ENCODE results near the gene TBX10.
A peak's percentile ranks its signal among the peaks of the same experiment; 100 is the strongest.
"Not testable (repeated sequence)": the region's sequence is repeated elsewhere in the genome, so short reads cannot be mapped to it uniquely, and the experiment has no call there.

The TBX10 gene

DNA sequence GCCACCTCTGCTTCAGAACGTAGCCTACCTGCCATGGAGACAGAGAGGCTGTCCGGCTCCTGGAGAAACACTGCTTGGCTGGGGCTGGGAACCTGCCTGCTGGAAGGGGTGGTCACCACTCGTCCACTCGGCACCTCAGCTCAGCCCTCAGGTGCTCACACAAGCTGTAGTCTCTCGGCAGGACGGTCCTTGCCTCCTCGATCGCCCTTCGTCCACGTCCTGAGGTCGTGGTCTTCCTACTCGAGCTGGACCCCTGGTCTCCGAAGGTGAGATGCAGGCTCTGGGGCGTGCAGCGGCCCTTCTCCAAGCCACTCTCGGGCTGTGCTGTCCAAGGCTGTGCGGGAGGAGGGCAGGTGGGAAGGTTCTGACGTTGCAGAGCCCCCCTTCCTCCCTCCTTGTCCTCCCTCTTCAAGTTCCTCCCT lies at the start of gene TBX10:
TBX10 (minus strand) TSS at position 326 of the 422 bp plus-strand sequence; CDS start at position 35, 291 bp downstream.
- no peak for DNase-seq

DNA sequence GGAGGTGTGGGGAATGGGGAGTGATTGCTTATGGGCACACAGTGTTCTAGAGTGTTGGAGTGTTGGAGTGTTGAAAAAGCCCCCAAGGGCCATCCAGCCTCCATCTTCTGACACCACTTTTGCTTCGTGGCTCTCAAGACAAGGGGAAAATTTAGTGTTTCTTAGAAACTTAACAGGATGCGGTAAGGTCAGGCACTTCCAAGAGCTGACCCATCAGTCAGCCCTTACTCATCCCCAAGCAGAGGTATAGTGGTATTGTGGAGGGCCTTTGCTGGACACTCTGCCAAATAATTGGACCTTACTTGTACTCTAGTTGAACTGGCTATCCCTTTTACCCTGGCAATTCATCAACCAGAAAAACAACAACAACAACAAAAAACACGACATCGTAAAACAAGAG lies 49.6 kb upstream of the TBX10 start:
- DNase-seq = no peak

DNA sequence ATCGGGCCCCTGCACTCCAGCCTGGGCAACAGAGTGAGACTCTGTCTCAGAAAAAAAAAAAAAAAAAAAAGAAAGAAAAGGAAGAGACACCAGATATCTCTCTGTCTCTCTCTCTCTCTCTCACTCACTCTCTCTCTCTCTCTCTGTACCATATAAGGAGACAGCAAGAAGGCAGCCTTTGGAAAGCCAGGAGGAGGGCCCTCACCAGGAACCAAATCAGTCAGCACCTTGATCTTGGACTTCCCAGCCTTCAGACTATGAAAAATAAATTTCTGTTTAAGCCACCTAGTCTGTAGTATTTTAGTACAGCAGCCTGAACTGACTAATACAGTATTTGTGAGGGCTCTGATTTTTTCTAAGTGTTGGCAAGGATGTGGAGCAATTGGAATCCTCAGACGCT lies 48.4 kb upstream of the TBX10 start:
- no peak for DNase-seq

DNA sequence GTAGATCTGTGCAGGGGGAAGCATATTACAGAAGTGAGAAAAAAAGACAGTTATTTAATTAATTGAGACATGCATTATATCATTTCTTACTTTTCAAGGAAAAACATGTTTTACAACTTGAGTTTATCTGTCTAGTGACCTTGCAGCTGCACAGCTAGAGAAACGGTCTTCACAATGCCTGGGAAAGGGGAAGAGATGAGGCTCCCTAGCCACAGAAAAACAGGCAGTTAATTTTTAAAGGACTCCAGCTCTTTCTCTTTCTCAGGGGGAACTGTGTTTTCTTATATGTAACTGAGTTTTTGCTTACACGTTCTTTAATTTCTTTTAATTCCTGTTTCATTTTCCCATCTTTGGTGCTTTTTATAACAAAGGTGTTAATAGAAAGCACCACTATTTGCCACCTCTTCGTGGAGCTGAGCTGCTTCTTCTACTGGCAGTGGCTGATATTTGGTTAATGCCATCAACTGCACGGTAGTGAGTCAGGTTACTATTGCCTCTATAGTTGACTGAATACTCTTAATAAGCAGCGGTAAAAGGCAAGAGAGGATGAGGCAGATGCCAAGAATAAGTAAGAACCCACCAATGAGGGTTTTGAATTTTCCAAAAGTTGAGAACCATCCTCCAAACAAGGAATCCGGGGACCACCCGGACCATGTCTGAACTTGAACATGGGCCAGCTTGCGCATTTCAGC lies 46.2 kb upstream of the TBX10 start:
- not testable (repeated sequence) for DNase-seq

DNA sequence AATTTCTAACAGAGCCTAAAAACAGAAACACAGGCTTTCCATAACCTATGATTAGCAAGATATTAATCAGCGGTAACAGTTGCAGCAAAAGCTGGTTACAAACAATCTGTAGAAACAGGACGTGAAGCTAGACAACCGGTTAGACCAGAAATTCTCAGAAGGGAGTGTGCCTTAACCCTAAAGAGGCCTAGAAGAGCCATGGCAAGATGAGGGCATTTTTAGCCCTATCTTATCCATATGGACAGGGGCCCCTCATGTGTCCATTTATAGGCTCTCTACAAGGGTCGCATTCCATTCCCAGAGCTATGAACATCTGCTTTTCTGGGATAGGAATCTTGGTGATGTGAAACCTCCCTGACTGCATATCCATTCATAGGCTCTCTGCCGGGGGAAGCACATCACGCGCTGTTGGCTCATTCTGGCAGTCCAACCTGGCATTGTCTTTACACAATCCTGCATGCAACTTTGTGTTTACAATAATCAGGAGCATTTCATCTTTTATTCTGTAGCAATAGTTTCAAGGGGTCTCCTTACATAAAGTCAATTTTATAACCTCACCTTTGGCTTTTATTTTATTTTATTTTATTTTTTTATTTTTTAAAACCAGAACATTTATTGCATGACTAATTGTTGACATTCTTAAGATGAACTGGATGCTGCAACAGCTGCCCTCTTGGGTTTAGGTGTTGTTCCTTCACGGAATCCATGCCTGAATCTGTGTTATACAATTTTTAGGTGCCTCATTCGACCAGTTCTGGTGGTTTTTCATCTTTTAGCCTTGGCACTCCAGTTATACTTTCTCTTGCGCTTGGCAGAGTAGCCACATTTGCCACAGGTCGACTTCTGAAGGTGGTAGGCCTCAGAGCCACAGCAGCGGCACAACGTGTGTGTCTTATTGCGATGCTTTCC lies 42.8 kb upstream of the TBX10 start:
- DNase-seq = peak; percentile 42

DNA sequence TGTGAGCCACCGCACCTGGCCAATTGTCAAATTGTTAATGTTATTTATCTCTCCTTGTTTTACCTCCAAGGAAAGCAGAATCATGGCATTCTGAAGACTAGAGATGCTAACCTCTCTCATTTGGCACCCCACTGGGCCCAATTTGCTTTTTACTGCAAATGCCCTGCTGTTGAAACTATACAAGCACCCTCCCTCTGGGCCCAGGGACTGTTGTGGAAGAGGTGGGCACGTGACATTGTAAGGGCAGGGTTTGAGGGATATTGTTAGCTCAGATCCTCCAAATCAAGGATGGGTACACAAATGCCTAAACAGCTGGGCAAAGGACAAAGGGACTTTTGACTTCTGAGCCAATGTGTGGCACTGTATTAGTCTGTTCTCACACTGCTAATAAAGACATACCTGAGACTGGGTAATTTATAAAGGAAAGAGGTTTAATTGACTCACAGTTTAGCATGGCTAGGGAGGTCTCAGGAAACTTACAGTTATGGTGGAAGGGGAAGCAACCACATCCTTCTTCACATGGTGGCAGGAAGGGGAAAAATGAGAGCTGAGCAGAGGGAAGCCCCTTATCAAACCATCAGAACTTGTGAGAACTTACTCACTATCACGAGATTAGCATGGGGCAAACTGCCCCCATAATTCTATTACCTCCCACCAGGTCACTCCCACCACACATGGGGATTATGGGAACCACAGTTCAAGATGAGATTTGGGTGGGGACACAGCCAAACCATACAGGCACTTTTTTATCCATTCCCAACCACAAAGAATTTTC lies 41.3 kb upstream of the TBX10 start:
- no peak for DNase-seq

DNA sequence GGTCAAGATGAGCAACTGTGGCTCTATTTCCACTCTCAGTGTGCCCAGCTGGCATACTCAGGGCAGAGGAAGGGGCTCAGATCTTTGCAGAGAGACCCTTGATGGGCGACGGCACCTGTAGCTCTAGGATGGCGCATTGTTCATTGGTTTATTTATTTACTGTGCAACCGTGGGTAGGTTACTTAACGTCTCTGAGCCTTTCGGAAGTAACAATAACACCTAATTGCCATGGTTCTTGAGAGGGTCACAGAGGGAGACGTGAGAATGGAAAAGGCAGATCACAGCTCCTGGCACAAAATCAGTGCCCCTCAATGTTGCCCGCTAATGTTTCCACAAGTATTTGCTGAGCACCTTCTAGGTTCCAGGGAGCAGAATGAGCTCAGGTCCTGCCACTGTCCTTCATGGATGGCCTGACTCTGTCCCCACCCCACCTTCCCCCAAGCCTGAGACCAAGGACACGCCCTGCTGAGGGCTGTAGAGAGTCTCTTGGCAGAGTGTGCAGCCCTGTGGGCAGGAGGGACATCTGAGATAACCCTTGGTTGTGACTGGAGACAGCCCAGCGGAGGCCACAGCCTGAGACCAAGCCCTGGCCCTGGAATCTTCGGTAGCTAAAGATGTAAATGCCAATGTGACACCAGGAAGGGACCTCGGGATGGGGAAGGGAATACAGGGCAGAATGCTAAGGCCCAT lies 35.6 kb upstream of the TBX10 start:
- DNase-seq = no peak

DNA sequence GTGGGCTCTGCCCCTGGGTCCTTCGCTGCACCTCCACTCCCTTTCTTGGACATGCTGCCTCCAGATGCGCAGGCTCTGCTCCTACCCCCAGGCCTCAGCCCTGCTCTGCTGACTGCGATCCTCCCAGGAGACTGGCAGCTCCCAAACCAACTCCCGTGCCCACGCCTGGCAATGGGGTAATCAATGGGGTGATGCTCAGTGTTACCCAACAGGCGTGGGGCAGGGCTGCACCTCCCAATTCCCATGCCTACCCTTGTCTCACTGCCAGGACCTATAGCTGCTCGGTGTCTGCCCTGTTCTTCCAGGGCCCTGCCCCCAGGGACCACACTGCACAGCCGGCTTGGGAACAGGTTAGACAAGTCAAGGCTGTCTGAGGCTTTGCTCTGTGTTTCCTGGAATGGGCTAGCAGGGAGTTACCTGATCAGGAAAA lies 34.9 kb upstream of the TBX10 start, which contains the start of gene ALDH3B2:
ALDH3B2 (minus strand) TSS at position 182 of the 430 bp plus-strand sequence. CDS start 7,688 bp downstream, outside the sequence.
- DNase-seq = no peak

DNA sequence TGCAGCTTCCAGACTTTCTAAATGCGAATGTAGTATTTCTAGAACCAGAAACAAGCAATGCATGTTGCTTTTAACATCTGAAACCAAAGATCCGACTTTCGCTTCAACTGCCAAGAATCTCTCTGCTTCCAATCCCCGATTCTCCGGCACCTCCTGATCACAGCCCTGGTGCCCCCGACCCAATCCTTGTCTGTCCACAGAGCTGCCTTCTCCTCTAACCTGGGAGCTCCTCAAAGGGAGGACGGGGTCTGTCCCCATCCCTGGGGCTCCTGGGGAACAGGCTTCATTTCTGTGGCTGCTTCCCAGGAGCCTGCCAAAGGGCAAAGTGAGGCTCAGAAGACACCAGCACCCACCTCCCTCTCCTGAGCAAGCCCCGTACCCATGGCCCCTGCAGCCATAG lies 34.3 kb upstream of the TBX10 start:
- DNase-seq = no peak

DNA sequence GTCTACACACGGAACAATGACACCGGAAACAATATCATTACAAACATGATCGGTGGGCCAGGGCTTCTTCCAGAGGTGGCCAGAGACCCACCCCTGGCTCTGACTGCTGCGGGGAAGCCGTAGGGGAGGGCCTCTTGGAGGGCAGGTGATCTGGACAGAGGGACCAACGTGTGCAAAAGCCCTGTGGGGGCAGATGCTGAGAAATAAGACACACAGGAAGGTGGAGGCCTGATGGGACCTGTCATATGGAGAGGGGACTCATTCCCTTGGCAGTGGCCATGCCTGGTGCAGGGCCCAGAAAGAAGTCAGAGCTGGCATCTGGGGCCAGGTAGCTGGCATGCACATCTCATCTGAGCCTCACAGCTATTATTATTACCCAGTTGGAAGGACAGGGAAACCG lies 33.8 kb upstream of the TBX10 start:
- no peak for DNase-seq

DNA sequence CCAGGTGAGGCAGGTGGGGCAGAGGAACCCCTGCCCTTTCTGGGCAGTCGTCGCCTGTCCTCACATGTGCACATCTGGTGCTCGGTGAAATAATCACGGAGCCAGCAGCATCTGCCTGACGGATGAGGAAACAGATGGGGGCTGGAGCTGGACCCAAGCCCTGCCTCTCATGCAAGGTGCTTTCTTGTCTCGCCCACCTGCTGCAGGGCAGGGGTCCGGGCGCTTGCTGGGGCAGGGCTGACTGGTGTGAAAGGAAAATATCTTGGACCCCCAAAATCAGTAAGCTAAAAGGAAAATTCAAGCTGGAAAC lies 31.6 kb upstream of the TBX10 start:
- no peak for DNase-seq

DNA sequence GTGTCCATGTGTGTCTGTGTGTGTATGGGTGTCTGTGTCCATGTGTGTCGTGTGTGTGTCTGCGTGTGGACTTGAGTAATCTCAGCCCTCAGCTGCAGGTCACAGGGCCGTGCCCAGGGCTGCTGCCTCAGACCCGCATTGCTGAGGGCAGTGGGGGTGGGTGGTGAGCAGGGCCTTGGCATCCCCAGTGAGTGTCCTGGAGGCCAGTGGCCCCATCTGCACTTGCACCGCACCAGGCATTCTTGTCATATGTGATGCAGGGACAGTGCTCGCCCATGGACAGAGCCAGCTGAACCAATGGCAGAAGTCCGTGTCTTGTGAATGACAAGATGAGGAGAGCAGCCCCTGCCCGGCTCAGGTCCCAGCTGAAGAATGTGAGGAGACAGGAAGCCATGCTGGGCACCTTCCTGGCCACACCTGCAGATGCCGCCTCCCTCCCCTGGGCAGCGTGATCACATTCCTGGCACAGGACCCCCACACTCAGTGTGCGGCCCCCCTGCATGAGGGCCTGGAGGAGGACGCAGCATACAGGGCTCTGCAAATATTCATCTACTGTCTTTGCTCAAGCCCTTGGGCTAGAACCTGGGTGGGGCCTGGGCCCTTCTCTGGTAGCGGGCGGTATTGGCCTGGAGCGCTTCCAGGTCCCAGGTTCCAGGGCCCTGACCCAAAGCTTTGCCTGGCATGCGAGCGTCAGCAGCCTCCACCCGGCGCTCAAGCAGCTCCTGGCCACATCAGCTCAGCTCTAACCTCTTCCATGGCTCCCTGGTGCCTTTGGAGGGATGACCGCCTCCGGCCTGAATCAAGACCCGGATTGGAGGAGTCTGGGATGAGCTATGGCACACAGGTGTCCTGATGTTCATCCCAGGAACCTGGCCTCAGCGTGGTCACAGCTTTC lies 31.0 kb upstream of the TBX10 start:
- DNase-seq = no peak

DNA sequence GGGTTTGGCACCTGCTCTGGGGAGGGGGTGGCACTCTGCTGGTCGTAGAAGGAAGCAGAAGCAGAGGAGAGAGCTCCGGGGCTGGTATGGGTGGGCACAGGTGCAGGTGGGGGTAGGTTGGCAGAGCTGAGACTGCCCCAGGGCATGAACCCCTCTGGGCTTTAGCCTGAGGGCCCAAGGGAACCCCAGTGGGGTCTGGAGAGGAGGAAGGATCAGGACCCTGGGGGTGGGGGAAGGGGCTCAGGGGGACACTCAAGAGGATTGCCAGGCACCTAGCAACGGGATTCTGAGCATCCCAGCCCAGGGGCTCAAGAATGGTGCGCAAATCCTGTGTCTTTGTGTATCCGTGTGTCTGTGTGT lies 28.6 kb upstream of the TBX10 start:
- DNase-seq = no peak

DNA sequence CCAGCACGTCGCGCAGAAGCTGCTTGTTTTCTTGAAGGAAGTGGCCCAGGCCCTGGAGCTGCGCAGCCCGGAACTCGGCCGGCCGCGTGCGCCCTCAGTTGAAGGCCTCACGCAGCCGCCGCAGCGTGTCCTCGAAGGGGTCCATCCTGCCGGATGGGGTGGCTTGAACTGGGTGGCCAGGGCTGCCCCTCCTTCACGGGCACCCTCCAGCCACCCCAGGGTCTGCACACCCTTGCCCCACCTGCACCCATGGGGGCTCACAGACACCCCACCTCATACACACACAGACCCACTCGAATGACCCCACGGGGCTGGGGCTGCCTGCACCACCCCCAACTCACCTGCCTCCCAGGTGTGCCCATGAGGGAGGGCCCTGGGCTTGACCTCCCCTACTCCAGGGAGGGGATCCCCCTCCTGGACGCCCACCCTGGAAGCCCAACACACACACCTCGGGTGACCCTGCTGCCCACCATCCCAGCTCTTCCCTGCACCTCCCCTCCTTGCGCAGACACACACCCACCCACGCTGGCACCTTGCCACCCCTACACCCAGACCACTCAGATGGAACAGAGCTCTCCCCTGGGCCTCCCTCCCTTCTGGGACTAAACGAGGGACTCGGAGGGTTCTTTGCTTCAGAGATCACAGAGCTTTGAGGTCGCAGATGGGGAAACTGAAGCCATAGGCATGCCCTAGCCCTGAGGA lies 28.1 kb upstream of the TBX10 start:
- no peak for DNase-seq

DNA sequence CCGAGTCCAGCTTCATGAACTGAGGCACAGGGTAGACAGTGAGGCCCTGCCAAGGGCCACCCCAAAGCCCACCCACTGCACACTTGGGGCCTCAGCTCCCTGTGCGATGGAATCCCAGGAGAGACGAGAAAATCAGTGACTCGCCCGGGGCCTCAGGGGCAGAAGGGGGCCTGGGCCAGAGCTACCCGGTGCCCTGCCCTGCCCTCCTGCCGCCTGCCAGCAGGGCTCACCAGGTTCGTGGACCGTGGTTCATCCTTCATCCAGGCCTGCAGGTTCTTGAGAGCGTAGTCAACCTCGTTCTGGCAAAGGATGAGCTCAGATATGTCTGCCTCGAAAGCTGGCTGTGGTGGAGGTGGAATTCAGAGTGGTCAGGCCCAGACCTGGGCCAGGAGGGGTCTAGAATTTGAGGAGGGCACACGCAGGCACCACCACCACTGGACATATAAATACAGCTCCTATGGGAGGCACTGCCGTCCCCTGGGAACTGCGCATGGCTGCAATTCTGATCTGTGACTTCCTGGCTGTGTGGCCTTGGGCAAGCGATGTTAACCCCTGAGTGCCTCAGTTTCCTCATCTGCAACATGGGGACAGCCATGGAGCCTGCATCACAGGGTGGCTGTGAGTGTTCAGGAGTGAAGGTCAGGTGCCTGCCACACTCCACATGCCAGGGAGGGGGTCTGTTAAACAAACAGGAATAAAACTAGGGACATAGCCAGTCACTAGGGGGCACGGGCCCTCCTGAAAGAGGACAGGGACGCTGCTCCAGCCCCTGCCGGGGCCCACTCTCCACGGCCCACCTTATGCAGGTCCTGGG lies 27.3 kb upstream of the TBX10 start:
- DNase-seq = no peak

DNA sequence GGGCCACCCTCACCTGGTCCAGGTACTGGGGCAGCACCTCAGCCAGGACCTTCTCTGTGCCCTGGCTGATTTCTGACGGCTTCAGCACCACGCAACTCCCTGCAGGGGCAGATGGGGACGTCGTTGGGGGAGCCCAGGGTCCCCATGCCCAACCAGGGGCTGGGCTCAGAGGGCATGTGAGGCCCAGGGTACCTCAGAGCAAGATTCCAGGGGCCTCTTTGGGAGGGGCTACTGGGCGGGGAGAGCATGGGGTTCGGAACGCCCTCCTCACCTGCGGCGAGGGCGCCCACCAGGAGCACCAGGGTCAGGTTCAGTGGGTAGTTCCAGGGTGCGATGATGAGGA lies 26.7 kb upstream of the TBX10 start:
- no peak for DNase-seq

DNA sequence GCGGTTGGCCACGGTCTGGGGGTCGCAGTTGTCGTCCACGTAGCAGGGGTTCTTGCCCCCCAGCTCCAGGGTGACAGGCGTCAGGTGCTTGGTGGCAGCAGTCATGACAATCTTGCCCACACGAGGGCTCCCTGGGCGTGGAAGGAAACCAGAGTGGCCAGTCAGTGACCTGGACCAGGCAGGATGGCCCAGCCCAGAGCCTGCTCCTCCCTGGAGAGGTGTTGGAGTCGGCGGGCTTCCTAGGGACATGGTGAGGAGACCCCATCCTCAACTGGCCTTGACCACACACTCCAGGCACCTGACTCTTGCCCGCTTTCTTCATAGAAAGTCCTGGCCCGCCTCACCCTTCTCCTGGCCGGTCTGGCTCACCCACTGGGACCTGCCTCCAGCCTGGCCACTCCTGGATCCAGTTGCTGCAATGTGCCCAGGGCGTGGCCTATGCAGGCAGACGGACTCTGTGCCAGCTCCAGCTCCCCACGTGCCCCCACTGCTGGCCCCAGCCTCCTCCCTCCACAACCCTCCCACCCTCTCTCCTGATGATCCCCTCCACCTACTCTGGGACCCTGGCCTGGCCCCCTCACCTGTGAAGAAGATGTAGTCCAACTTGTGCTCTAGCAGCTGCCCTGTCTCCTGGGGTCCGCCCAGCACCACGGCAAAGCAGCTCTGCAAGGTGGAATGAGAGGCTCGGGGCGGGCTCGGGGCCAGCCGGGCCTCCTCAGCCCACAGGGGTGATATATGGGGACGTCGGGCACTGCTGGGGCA lies 26.2 kb upstream of the TBX10 start:
- DNase-seq = no peak

DNA sequence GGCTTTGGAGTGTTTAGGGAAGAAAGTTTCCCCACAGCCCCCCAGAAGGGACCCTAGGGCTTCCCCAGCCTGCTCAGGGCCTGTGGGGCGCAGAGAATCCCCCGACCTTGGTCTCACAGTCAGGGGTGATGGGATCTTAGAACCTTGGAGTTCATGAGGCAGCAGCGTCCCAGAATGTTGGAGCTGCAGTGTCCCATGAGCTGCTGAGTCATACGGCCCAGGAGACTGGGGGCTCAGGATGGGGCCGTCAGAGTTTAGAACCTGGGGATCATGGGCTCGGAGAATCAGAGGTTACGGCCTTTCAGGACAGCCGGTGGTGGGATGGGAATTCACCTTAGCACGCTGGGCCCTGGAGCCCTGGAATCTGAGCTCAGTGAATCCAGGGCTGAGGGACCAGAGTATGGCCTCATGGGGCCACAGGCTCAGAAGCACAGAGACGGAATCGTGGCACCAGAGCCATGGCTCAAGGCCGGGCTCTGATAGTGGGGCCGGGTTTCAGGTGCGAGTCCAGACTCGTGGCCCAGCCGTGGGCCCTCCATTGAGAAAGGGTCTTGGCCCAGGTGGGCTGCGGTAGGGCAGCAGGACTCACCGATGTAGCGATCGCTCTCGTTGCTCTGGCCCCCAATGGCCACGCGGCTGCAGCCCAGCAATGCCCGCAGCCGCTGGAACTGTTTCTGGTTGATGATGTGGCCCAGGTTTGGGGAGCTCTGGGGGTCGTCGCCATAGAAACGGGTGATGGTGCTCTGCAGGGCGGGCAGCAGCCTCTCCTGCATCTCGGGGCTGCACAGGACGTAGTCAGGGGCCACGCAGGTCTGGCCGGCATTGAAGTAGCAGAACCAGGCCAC lies 25.4 kb upstream of the TBX10 start:
- no peak for DNase-seq

DNA sequence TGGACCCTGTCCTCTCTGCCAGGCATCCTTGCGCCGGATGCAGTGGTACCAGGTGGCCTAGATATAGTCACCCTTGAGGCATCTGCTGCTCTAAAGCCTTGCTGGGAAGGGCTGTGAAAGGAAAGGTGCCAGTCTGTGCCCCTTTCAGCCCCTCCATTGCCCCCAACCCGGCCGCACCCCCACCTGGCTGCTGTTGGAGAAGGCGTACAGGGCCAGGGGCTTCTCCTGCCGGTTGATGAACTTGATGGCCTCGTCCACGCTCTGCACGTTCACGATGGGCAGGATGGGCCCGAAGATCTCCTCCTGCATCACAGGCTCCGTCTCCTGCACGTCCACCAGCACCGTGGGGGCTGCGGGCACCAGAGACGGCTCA lies 24.6 kb upstream of the TBX10 start:
- no peak for DNase-seq

Measured in NCI-H1417 treated with DMSO at 0.1 percent for 48 hours (cell line).